Upper lobe of right lung (tissue), 1 donor: ENCODE measurements around the gene NELL1. TPM values are rescaled to one million over a fixed set of nuclear protein-coding genes. Genes with fewer than 3 reads are reported as not detected.

Experiments used
- ATAC-seq: fragments of 200-7000 bp; cut with Tn5 transposase; one replicate; pipeline ENCODE4 v1.9.1; 2020; ENCODE audit warnings: mild to moderate bottlenecking, moderate library complexity
- DNase-seq: peaks from one replicate; pipeline ENCODE4 v3.0.0-alpha.2; 2020
- H3K27ac ChIP-seq: fragments of 200-600 bp; one replicate; pipeline ENCODE4 v1.8.0; 2022
- H3K27me3 ChIP-seq: fragments of 200-600 bp; one replicate; pipeline ENCODE4 v1.8.0; 2022; ENCODE audit warnings: mild to moderate bottlenecking
- H3K36me3 ChIP-seq: fragments of 200-600 bp; one replicate; pipeline ENCODE4 v1.8.0; 2022
- H3K4me1 ChIP-seq: fragments of 200-600 bp; one replicate; pipeline ENCODE4 v1.8.0; 2022
- H3K4me3 ChIP-seq: fragments of 200-600 bp; one replicate; pipeline ENCODE4 v1.8.0; 2022; ENCODE audit warnings: mild to moderate bottlenecking
- H3K9me3 ChIP-seq: fragments of 200-600 bp; one replicate; pipeline ENCODE4 v1.8.0; 2022
- CTCF ChIP-seq: fragments of 200-600 bp; IDR thresholded peaks from one replicate; pipeline ENCODE4 v1.8.0; 2022; ENCODE audit warnings: antibody characterized with exemption
- intact Hi-C: fragments of 100-400 bp; cut with DNase I; formaldehyde crosslinking; loops from one replicate; pipeline ENCODE4 v1.11.0; 2022
- total RNA-seq: library from RNA; stranded (reverse); fragmentation: NEBNext Ultra II Directional; extraction: Animal tissue kit (Norgen Biotek cat#: 25700); gene quantifications from one replicate; pipeline ENCODE4 v1.2.1, GENCODE V29; 2021
- donor health status: DM: no; HTN: yes; CAD: no; lungs with severe emphysema.

NELL1 gene
- total RNA-seq, 1 donor from 2014 or later = not detected

GRCh38 chr11:20783220-20783619, 113.8 kb downstream of the NELL1 start:
- Histone ChIP-seq H3K4me1 (no peaks in the 10 kb centered on the region), H3K27ac (no peak overlapping the region), H3K36me3 (no peaks in the 10 kb centered on the region), H3K27me3 (no peaks in the 10 kb centered on the region), H3K4me3 (no peak overlapping the region), H3K9me3 (no peaks in the 10 kb centered on the region)
- TF ChIP-seq CTCF = no peak
- ATAC-seq (no peak), DNase-seq (no peak)
- intact Hi-C loops = no loop called here

GRCh38 chr11:20790622-20791021, 121.2 kb downstream of the NELL1 start:
- no peak for DNase-seq
- ATAC-seq = peak; percentile 15
- no peak overlapping the region for H3K4me3 ChIP-seq
- intact Hi-C loops = no loop called here
- H3K9me3 ChIP-seq = no peaks in the 10 kb centered on the region
- no peaks in the 10 kb centered on the region for H3K36me3 ChIP-seq
- H3K4me1 ChIP-seq = no peaks in the 10 kb centered on the region
- no peak overlapping the region for H3K27ac ChIP-seq
- no peaks in the 10 kb centered on the region for H3K27me3 ChIP-seq
- TF ChIP-seq CTCF = no peak

- no peak for ATAC-seq
- no peak for DNase-seq
Observed at GRCh38 chr11:20795005-20795404, 125.6 kb downstream of the NELL1 start.

GRCh38 chr11:20808328-20808727, 138.9 kb downstream of the NELL1 start:
- Histone ChIP-seq H3K27me3 (no peaks in the 10 kb centered on the region), H3K9me3 (no peaks in the 10 kb centered on the region), H3K4me1 (no peaks in the 10 kb centered on the region), H3K4me3 (no peak overlapping the region), H3K27ac (no peak overlapping the region), H3K36me3 (no peaks in the 10 kb centered on the region)
- TF ChIP-seq CTCF = no peak
- DNase-seq (no peak), ATAC-seq (no peak)
- intact Hi-C loops = no loop called here

More at GRCh38 chr11:20795005-20795404, 125.6 kb downstream of the NELL1 start:
- TF ChIP-seq CTCF = no peak
- Histone ChIP-seq H3K4me1 (no peaks in the 10 kb centered on the region), H3K4me3 (no peak overlapping the region), H3K9me3 (no peaks in the 10 kb centered on the region), H3K36me3 (no peaks in the 10 kb centered on the region), H3K27ac (no peak overlapping the region), H3K27me3 (no peaks in the 10 kb centered on the region)
- intact Hi-C loops = no loop called here

GRCh38 chr11:20821046-20821445, 151.7 kb downstream of the NELL1 start:
- no peak for TF ChIP-seq CTCF
- no peak overlapping the region for H3K4me3 ChIP-seq
- intact Hi-C loops = no loop called here
- no peak overlapping the region for H3K27ac ChIP-seq
- ATAC-seq = no peak
- no peaks in the 10 kb centered on the region for H3K27me3 ChIP-seq
- H3K9me3 ChIP-seq = no peaks in the 10 kb centered on the region
- no peaks in the 10 kb centered on the region for H3K36me3 ChIP-seq
- no peaks in the 10 kb centered on the region for H3K4me1 ChIP-seq
- DNase-seq = no peak

- Histone ChIP-seq H3K36me3 (no peaks in the 10 kb centered on the region), H3K27me3 (no peaks in the 10 kb centered on the region), H3K9me3 (no peaks in the 10 kb centered on the region), H3K27ac (no peak overlapping the region), H3K4me3 (no peak overlapping the region), H3K4me1 (no peaks in the 10 kb centered on the region)
- no peak for TF ChIP-seq CTCF
- DNase-seq (no peak), ATAC-seq (no peak)
- intact Hi-C loops = no loop called here
Observed at GRCh38 chr11:20821470-20821869, 152.1 kb downstream of the NELL1 start.
